CD4-positive, alpha-beta memory T cell (primary cell): ENCODE measurements around the gene ARVCF. TPM values are rescaled to one million over a fixed set of nuclear protein-coding genes. Genes with fewer than 3 reads are reported as not detected.

Source experiments
- CTCF ChIA-PET: fragments of 350-600 bp; sonication (Branson Sonifier 250); formaldehyde crosslinking; loops from one replicate; lab custom pipeline; 2021; ENCODE audit warnings: inconsistent platforms; ENCODE audit not compliant: partially characterized antibody; lab: Charles Lee
- POLR2A ChIA-PET: fragments of 350-600 bp; sonication (Branson Sonifier 250); formaldehyde crosslinking; loops from one replicate; lab custom pipeline; 2021; ENCODE audit not compliant: partially characterized antibody; lab: Charles Lee
- DNase-seq, 5 donors: peaks; one replicate each; pipeline versions ENCODE4 v3.0.0 to v3.0.0-alpha.2; 2020 to 2022; ENCODE audit warnings: mixed read lengths in 1 of 5
- H3K27ac ChIP-seq: one replicate; pipeline ENCODE4 v1.7.0; 2013; ENCODE audit warnings: low read depth, low read length
- H3K27me3 ChIP-seq: 2 replicates; pipeline ENCODE4 v1.7.0; 2013; ENCODE audit warnings: mild to moderate bottlenecking, low read length, moderate library complexity; ENCODE audit not compliant: insufficient read depth
- H3K36me3 ChIP-seq: 2 replicates; pipeline ENCODE4 v1.7.0; 2013; ENCODE audit warnings: mild to moderate bottlenecking, low read length, moderate library complexity; ENCODE audit not compliant: insufficient read depth
- H3K4me1 ChIP-seq: 2 replicates; pipeline ENCODE4 v1.7.0; 2013; ENCODE audit warnings: mild to moderate bottlenecking, low read length, moderate library complexity; ENCODE audit not compliant: insufficient read depth
- H3K4me3 ChIP-seq, 2 donors: one replicate each; pipeline ENCODE4 v1.7.0; 2013; ENCODE audit warnings: low read length in 2 of 2, mild to moderate bottlenecking in 1 of 2
- H3K9me3 ChIP-seq, 2 donors: one replicate each; pipeline ENCODE4 v1.7.0; 2013; ENCODE audit warnings: low read length in 2 of 2, control low read depth in 1 of 2; ENCODE audit not compliant: control insufficient read depth in 1 of 2
- H3K27ac Mint-ChIP-seq, 7 donors: one replicate each; pipeline ENCODE4 v1.8.0; 2020 to 2021; ENCODE audit warnings: mixed read lengths in 7 of 7, mild to moderate bottlenecking in 6 of 7, inconsistent platforms in 3 of 7, moderate library complexity in 3 of 7
- H3K27me3 Mint-ChIP-seq, 2 donors: one replicate each; pipeline ENCODE4 v1.8.0; 2020 to 2021; ENCODE audit warnings: mixed read lengths in 2 of 2
- H3K36me3 Mint-ChIP-seq, 2 donors: one replicate each; pipeline ENCODE4 v1.8.0; 2020 to 2021; ENCODE audit warnings: mixed read lengths in 2 of 2, inconsistent platforms in 1 of 2, mild to moderate bottlenecking in 1 of 2
- H3K4me1 Mint-ChIP-seq, 4 donors: one replicate each; pipeline ENCODE4 v1.8.0; 2020 to 2021; ENCODE audit warnings: mixed read lengths in 4 of 4, mild to moderate bottlenecking in 1 of 4
- H3K4me3 Mint-ChIP-seq, 8 donors: one replicate each; pipeline ENCODE4 v1.8.0; 2020 to 2021; ENCODE audit warnings: mixed read lengths in 8 of 8, mild to moderate bottlenecking in 7 of 8, moderate library complexity in 6 of 8, inconsistent platforms in 3 of 8
- H3K9me3 Mint-ChIP-seq, 8 donors: one replicate each; pipeline ENCODE4 v1.8.0; 2020 to 2021; ENCODE audit warnings: mixed read lengths in 8 of 8, mild to moderate bottlenecking in 5 of 8, inconsistent platforms in 3 of 8, moderate library complexity in 1 of 8
- intact Hi-C: fragments of 100-400 bp; cut with micrococcal nuclease; formaldehyde crosslinking; loops from one replicate; pipeline ENCODE4 v1.15.1; 2023
- polyA plus RNA-seq, 2 donors: library from polyadenylated mRNA; unstranded; fragments of 300-500 nt; fragmentation: Illumina TruSeq; gene quantifications; one replicate each; pipeline ENCODE4 v1.2.3, GENCODE V29; 2021
- total RNA-seq, 2 experiments: library from RNA; stranded (reverse); gene quantifications; one replicate each; pipeline ENCODE4 v1.2.3, GENCODE V29; 2021

ARVCF gene
- total and polyA plus RNA-seq, 4 experiments from 2014 or later, result 0.28 to 4.2 (median 3.5) TPM; not detected in 1

GRCh38 chr22:19980766-19981165 lies 35.9 kb downstream of the ARVCF start:
- H3K27ac Mint-ChIP-seq, result no peak overlapping the region

GRCh38 chr22:19979712-19980493 lies 36.7 kb downstream of the ARVCF start:
- CTCF ChIA-PET, result no interaction called here
- peaks cover 0 to 2% (median 0%) of the 10 kb centered on the region in 8 donors for H3K9me3 Mint-ChIP-seq
- no peaks in the 10 kb centered on the region for H3K27me3 ChIP-seq
- H3K4me1 ChIP-seq, result no peaks in the 10 kb centered on the region
- H3K36me3 Mint-ChIP-seq, result no peaks in the 10 kb centered on the region
- H3K4me3 ChIP-seq, result no peak overlapping the region
- H3K36me3 ChIP-seq, result no peaks in the 10 kb centered on the region
- H3K27me3 Mint-ChIP-seq, result no peaks in the 10 kb centered on the region
- DNase-seq, result no peak
- H3K9me3 ChIP-seq, result no peaks in the 10 kb centered on the region
- H3K27ac Mint-ChIP-seq, result no peak overlapping the region
- no peak overlapping the region for H3K27ac ChIP-seq
- peaks cover 0 to under 1% (median 0%) of the 10 kb centered on the region in 4 donors for H3K4me1 Mint-ChIP-seq
- POLR2A ChIA-PET, result no interaction called here
- H3K4me3 Mint-ChIP-seq, result no peak overlapping the region
- intact Hi-C loops, result no loop called here

More at GRCh38 chr22:19980766-19981165, 35.9 kb downstream of the ARVCF start:
- H3K36me3 ChIP-seq, result no peaks in the 10 kb centered on the region
- ChIA-PET POLR2A (no interaction called here), CTCF (no interaction called here)
- H3K9me3 ChIP-seq, result no peaks in the 10 kb centered on the region
- no peak overlapping the region for H3K4me3 ChIP-seq
- Mint-ChIP-seq H3K27me3 (peaks cover 0 to 2% of the 10 kb centered on the region in 2 donors), H3K4me1 (no peaks in the 10 kb centered on the region), H3K36me3 (no peaks in the 10 kb centered on the region), H3K4me3 (no peak overlapping the region), H3K9me3 (peaks cover 0 to 2% (median 0%) of the 10 kb centered on the region in 8 donors)
- DNase-seq, result no peak
- H3K27me3 ChIP-seq, result no peaks in the 10 kb centered on the region
- intact Hi-C loops, result no loop called here
- H3K27ac ChIP-seq, result no peak overlapping the region
- no peaks in the 10 kb centered on the region for H3K4me1 ChIP-seq

DNA sequence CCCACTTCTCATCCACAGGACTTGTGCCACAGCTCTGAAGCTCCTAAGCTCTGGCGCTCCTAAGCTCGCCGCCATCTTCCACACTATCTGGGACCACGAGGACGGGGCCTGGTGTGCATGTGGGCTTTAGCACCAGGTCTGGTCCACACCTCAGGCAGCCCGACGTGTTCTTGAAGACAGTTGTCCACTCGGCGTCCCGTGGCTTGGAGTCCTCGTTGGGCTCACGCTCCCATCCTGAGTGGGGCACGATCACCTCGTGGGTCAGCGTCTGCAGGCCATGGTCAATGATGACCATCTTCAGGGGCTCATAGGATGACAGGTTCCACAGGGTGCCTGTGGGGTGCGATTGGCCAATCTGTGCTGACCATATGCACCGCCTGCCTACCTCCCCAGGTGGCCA lies 37.9 kb downstream of the ARVCF start:
- Mint-ChIP-seq H3K36me3 (no peaks in the 10 kb centered on the region), H3K9me3 (peaks cover 0 to 2% (median 0%) of the 10 kb centered on the region in 8 donors), H3K4me3 (no peak overlapping the region), H3K27ac (no peak overlapping the region), H3K4me1 (peaks cover 0 to 2% (median 0%) of the 10 kb centered on the region in 4 donors), H3K27me3 (no peaks in the 10 kb centered on the region)
- intact Hi-C loops, result no loop called here
- H3K4me3 ChIP-seq, result no peak overlapping the region
- no peak for DNase-seq
- ChIA-PET CTCF (no interaction called here), POLR2A (no interaction called here)
- peaks cover 7% of the 10 kb centered on the region for H3K4me1 ChIP-seq
- no peak overlapping the region for H3K27ac ChIP-seq
- H3K9me3 ChIP-seq, result no peaks in the 10 kb centered on the region
- no peaks in the 10 kb centered on the region for H3K27me3 ChIP-seq
- no peaks in the 10 kb centered on the region for H3K36me3 ChIP-seq

DNA sequence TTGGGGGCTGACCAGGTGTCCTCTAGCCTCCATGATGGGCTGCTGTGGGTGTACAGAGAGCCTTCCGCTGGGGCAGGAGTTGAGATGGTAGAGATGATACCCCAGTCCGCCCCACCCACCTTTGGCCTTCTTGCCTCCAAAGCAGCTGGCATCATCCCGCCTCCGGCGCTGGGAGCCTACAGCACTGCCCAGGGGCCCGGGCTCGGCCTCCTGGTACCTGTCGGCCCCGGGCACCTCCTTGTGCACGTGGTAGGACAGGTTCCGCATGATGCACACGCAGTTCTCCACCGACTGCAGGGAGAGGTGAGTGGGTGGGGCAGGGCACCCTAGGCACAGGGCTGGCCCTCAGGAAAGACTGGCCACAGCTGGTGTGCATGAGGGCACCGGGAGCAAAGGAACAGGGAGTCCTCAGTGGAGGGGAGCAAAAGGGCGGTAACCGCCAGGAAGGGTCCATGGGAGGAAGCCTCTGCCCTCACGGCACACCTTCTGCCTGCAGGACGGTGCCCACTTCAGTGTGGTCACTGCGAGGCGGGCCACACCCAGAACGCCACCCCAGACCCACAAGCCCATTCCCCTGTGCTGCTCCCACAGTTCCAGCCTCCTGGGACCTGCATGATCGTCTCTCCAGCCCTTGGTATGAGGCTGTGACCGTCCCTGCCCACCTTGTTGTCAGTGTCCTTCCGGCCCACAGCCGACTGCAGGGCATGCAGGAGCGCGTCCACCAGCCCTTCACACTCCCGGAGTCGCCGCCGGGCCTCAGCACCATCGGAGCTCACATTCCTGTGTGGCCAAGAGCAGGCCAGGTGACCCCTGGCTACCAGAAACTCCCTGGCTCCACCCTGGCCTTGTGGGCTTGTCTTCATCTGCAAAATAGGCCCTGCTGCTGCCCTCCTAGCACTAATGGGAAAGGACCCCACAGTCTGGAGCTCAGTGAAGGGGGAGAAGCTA lies 39.1 kb downstream of the ARVCF start:
- no peak for DNase-seq
- peaks cover 7% of the 10 kb centered on the region for H3K4me1 ChIP-seq
- POLR2A ChIA-PET, result no interaction called here
- no peaks in the 10 kb centered on the region for H3K27me3 ChIP-seq
- no peaks in the 10 kb centered on the region for H3K9me3 ChIP-seq
- Mint-ChIP-seq H3K36me3 (no peaks in the 10 kb centered on the region), H3K27ac (no peak overlapping the region), H3K27me3 (no peaks in the 10 kb centered on the region), H3K9me3 (peaks cover 0 to under 1% (median 0%) of the 10 kb centered on the region in 8 donors), H3K4me1 (peaks cover 0 to 2% (median 0%) of the 10 kb centered on the region in 4 donors), H3K4me3 (peak overlapping the region in 1 of 8 donors; percentile 73)
- intact Hi-C loops, result no loop called here
- no peak overlapping the region for H3K27ac ChIP-seq
- no peak overlapping the region for H3K4me3 ChIP-seq
- CTCF ChIA-PET, result no interaction called here
- H3K36me3 ChIP-seq, result no peaks in the 10 kb centered on the region

DNA sequence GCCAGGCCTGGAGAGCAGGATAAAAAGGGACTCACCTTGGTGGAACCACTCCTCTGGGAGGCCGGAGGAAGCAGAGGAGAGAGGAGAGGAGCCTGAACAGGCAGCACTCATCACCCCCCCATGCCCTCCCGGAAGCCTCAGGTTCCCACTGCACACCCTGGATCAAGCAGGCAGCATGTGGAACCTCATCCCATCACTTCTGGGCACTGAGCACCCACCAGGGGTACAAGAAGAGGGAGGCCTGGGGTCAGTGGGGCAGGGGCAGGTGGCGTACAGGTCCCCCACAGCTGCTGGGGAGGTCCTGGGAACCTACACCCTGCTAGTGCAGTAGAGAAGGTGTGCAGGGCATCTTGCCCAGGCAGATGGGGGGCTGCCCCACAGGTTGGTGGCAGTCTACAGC lies 40.0 kb downstream of the ARVCF start:
- Histone ChIP-seq H3K4me1 (peaks cover 7% of the 10 kb centered on the region), H3K36me3 (no peaks in the 10 kb centered on the region), H3K27ac (no peak overlapping the region), H3K4me3 (no peak overlapping the region), H3K27me3 (no peaks in the 10 kb centered on the region), H3K9me3 (no peaks in the 10 kb centered on the region)
- no peak overlapping the region for H3K27ac Mint-ChIP-seq
- H3K27me3 Mint-ChIP-seq, result no peaks in the 10 kb centered on the region
- intact Hi-C loops, result no loop called here
- no peak overlapping the region for H3K4me3 Mint-ChIP-seq
- DNase-seq, result no peak
- H3K36me3 Mint-ChIP-seq, result no peaks in the 10 kb centered on the region
- H3K9me3 Mint-ChIP-seq, result no peaks in the 10 kb centered on the region
- peaks cover 0 to 2% (median 0%) of the 10 kb centered on the region in 4 donors for H3K4me1 Mint-ChIP-seq
- ChIA-PET POLR2A (no interaction called here), CTCF (no interaction called here)

- H3K4me1 Mint-ChIP-seq, result peaks cover 0 to 3% (median 3%) of the 10 kb centered on the region in 4 donors
- CTCF ChIA-PET, result interaction anchor here (1.4 kb wide), 1 partner anchor 154 kb away, joined by 3 read pairs; no protein-coding TSS in a partner anchor
- Histone ChIP-seq H3K4me3 (no peak overlapping the region), H3K9me3 (no peaks in the 10 kb centered on the region), H3K36me3 (no peaks in the 10 kb centered on the region), H3K4me1 (peaks cover 10% of the 10 kb centered on the region), H3K27ac (no peak overlapping the region), H3K27me3 (no peaks in the 10 kb centered on the region)
- no peak for DNase-seq
- intact Hi-C loops, result no loop called here
- H3K4me3 Mint-ChIP-seq, result no peak overlapping the region
- no peaks in the 10 kb centered on the region for H3K36me3 Mint-ChIP-seq
- peak overlapping the region in 1 of 7 donors; percentile 63 for H3K27ac Mint-ChIP-seq
- no peaks in the 10 kb centered on the region for H3K27me3 Mint-ChIP-seq
- no peaks in the 10 kb centered on the region for H3K9me3 Mint-ChIP-seq
- POLR2A ChIA-PET, result no interaction called here
Measured at GRCh38 chr22:19975707-19976035, 41.0 kb downstream of the ARVCF start.
